H1 (cell line): Measurements from ENCODE around the gene TAAR1.

Experiments used
- CTCF ChIP-seq, 3 experiments: IDR thresholded peaks; 1 replicate in 2 of 3; 2 replicates in 1 of 3; pipeline versions ENCODE4 v1.5.1 to v1.6.1; 2011; ENCODE audit warnings: low read length in 3 of 3, mild to moderate bottlenecking in 3 of 3, inconsistent platforms in 2 of 3, low read depth in 1 of 3, moderate library complexity in 1 of 3; ENCODE audit not compliant: insufficient read depth in 1 of 3; ENCODE audit errors: control extremely low read depth in 1 of 3
- MAX ChIP-seq: IDR thresholded peaks from 2 replicates; pipeline ENCODE4 v1.6.1; 2012; ENCODE audit warnings: inconsistent platforms

GRCh38 chr6:132596201-132596600 is 62.8 kb downstream of the TAAR1 start:
- TF ChIP-seq MAX: no peak
- TF ChIP-seq CTCF (IDR thresholded peaks at IDR 0.05; ENCODE audit: control extremely low read depth in 1 of 3, insufficient read depth in 1 of 3, low read depth in 1 of 3, low read length in 3 of 3): no peak
